DMS153 (cell line): ENCODE data around the gene HOXC13.

Source experiments
- DNase-seq: peaks from one replicate; lab custom pipeline; 2025; lab: John Stamatoyannopoulos, UW

The HOXC13 gene, protein sequence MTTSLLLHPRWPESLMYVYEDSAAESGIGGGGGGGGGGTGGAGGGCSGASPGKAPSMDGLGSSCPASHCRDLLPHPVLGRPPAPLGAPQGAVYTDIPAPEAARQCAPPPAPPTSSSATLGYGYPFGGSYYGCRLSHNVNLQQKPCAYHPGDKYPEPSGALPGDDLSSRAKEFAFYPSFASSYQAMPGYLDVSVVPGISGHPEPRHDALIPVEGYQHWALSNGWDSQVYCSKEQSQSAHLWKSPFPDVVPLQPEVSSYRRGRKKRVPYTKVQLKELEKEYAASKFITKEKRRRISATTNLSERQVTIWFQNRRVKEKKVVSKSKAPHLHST

DNA sequence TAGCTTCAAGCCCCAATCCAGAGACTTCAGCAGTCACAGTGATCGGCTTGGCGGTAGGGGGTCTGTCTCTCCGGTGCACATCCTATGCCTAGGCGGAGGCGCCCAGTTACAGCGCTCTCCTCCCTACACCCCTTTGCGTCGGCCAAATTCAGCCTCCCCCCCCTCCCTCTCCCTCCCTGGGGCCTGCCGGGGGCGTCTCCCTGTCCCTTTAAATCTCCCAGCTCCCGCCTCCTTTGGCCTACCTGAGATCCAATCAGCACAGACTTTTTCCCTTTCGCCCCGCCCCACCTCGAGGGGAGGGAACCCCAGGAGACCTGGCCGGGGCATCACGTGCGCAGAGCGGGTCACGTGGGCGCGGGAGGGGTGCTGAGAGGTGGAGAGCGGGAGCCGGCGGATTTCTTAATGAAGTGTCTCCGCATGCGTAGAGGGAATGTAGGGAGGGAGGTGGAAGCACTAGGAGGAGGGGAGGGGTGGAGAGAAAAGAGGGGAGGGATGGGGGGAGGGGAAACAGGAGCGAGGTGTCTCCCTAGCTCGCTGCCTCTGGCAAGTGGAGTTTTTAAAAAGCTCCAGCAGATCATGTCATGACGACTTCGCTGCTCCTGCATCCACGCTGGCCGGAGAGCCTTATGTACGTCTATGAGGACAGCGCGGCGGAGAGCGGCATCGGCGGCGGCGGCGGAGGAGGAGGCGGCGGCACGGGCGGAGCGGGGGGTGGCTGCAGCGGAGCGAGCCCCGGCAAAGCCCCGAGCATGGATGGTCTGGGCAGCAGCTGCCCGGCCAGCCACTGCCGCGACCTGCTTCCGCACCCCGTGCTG lies at the start of gene HOXC13:
Gene HOXC13, plus strand, starts transcription at position 506 of the 815 bp plus-strand sequence. Its CDS starts 76 bp downstream, at position 582.
- no peak for DNase-seq

DNA sequence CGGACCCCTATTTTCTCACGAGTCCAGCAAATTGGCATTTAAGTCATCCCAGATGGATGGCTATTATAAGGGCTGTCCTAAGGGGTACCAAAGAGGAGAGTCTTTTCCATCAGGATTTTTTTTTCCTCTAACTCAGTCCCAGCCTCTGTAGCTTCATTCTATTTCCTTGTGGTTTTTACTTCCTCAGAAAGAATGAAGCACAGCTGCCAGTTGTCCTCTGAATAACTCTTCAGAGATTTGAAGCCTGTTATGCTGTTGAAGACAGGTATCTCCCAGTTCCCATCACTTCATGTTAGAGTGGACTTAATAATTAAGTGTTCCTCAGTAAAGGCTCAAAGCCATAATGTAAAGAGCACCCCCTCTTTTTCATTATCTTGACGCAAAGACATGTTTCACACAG lies 48.5 kb upstream of the HOXC13 start:
- DNase-seq, result no peak

DNA sequence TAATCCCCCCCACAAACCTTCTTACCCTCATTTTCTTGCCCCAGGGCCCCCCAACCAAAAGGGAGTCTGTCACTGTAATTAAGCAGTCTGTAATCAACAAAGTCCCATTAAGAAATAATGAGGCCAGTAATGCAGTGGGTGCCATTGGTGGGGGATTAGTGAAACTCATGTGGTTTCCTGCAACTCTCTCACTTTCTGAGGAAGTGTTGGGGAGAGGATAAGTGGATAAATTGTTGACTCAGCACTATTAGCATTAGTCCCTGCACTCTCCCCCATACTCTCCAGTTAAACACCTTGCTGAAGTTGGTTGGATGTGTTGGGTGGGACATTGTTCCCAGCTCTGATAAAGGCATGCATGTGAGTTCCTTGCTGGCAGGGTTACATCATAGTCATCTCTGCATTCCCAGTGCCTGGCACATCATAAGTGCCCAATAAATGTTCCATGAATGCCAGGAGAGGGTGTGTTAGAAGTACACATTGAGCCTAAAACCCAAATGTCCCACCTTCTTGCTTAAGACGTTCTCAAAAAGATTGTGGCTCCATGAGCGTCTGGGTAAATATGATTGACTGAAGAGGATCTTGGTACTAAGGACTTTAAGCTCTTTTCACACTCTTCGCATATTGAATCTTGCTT lies 45.8 kb upstream of the HOXC13 start:
- no peak for DNase-seq

GRCh38 chr12:53899230-53899629 lies 39.4 kb upstream of the HOXC13 start:
- no peak for DNase-seq

DNA sequence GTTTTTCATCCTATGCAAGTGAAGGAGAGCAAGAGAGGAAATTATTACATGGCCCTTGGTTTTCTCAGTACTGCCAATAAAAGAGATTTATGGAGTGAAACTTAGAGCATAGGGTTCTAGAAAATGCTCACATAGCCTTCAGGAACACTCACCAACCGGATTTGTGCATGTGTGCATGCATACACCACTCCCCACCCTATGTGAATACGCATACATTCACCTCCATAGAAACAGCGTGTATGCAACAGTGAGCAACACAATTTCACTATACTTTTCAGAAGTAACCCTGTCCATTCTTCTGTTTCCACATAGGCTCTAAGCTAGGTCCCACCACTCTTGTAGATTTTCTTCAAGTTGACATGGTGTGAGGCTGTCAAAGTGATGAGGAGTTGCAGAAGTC lies 31.5 kb upstream of the HOXC13 start:
- no peak for DNase-seq

DNA sequence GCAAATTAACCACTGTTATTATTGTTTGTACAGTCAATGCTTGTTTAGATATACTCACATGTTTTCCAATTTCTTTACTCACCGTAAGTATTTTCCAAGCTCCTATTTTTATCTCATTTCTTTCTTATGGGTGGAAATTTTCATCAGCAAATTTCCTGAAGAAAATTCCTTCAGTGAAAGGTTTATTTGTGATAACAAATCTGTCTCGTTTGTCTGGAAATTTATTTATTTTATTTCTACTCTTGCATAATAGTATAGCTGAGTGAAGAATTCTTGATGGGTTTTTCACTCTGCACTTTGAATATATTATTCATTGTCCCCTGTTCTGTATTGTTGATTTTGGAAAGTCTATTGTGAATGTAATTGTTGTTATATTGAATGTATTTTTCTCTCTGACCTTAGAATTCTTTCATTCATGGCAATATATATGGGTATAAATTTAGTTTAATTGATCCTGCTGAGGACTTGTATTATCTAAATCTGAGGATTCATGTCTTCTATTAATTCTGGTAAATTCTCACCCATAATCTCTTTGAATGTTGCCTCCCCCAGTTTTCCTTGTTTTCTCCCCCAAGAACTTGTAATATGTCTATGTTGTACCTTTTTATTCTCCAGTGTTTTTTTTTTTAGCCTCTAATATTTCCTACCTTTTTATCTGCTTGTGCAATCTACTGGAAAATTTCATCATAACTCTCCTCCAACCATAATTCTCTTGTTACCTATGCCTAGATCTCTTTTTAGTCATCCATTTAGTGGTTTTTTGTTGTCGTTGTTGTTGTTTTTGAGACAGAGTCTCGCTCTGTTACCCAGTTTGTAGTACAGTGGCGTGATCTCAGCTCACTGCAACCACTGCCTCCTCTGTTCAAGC lies 21.6 kb upstream of the HOXC13 start:
- DNase-seq, result no peak

DNA sequence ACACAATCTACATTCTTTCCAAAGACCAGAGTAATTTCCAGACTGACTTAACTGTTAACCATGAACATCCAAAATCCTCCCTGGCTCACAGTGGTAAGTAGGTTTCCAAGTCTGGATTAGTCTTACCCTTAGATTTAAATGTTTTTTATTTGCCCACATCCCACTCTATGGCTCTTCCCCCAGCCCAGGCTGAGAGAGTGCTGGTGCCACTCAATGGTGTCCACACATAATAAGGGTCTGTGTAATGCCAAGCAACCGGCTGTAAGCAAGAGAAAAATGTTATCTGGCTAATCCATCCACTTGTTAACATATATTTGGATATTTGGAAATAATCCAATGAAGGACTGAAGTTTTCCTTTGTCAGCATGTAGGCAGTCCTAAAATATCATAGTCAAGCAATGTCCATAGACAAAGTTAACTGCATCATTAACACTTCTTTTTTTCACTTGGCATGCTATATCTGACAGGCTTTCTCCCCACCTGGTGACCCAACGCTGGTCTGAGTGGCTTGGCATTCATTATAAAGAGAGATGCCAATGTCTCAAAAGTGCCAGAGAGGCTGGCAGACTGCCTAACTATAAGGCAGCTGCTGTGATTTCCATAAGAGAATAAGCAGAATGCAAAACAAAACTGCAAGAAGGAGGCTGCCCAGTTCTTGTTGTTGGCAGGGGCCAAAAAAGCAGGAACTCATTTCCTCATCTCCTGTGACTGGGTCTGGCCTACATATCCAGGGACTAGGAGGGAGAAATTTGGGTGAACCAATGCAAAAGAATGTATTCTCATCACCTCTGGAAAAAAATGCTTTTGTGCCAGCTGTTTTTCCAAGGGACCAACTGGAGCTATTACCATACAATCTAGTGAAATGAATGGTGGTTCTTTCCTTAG lies 13.9 kb upstream of the HOXC13 start:
- DNase-seq, result no peak

- DNase-seq, result no peak
These were observed 11.2 kb upstream of the HOXC13 start for GRCh38 chr12:53927220-53928029.

DNA sequence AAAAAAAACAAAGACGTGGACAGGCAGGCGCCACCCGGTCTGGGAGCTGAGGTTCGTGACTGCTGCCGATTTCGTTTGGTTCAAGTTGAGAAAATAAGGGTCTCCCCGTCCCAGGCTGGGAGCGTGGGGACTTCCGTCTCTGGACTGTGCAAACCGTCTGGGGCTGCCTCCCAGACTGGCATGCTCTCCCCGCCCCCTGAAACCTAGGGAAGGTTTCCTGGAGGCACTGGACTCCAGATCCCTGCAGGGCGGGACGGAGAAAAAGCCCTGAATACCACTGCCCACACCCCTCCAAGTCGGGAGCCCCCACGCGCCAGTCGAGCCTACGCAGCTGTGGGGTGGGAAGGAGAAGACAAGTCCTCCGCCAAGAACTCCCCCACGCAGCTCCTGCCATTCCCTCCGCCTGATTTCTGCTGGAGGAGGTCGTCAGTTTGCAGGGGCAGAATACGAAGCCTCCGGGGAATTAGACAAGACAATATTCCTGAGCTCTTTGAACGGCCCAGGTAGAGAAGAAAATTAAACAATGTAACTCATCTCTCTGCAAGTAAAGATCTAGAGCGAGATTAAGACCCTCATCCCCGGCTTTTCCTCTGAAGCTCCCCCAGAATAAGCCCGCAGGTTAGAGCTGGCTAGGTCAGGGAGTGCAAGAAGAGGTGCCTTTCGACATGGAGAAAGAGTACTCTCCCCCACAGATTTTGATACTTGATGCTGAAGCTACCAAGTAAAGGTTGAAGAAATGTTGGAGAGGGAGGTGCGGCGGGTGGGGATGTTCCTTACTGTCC lies 10.4 kb upstream of the HOXC13 start:
- no peak for DNase-seq

GRCh38 chr12:53929527-53929926 lies 9.1 kb upstream of the HOXC13 start:
- no peak for DNase-seq

DNA sequence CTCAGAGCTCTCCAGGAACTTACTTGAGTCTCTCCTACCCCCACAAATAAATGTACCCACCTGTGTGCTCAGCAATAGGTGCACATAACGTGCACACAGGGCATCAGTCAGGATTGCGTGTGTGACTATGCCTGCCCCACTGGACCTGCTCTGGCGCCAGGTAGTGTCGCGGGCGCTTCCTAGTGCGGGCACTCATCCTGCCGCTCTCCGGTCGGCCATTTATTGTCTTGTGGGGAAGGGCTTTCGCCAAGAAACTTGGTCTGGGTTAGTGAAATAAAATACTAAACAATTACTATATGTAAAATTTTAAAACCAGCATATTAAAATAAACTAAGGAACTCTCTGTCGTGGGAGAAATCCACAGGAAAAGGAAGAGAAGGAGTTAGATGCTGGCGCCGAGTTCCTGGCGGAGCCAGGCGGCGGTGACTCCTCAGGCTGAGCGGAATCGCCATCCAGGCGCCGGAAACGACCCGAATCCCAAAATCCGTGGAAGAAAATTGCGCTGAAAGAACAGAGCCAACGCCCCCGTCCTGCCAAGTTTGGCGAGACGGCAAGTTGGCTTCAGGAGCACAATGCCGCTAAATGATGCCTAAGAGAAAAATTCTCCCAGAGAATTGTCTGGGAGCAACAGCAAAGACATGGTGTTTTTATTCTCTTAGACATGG lies 7.9 kb upstream of the HOXC13 start:
- no peak for DNase-seq

- DNase-seq, result no peak
These were observed 6.6 kb upstream of the HOXC13 start for GRCh38 chr12:53931844-53932581.

DNA sequence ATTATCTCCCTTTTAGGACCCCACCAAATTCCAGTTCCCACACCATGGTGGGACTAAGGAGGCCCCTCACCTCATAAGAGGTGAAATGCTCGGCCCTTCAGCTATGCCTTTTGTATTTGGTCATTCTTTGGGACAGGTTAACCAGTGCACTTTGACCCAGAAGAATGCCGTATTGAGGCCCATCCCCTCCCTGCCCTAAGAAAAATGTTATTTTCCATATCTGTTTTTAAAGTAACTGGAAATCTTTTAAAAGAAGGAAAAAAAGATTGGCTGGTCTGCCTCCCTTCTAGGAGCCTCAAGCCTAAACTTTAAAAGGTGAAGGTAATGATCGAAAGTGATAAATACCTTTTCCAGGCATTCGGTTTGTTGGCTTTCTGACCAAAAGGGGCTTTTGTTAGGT lies 5.7 kb upstream of the HOXC13 start:
- no peak for DNase-seq

DNA sequence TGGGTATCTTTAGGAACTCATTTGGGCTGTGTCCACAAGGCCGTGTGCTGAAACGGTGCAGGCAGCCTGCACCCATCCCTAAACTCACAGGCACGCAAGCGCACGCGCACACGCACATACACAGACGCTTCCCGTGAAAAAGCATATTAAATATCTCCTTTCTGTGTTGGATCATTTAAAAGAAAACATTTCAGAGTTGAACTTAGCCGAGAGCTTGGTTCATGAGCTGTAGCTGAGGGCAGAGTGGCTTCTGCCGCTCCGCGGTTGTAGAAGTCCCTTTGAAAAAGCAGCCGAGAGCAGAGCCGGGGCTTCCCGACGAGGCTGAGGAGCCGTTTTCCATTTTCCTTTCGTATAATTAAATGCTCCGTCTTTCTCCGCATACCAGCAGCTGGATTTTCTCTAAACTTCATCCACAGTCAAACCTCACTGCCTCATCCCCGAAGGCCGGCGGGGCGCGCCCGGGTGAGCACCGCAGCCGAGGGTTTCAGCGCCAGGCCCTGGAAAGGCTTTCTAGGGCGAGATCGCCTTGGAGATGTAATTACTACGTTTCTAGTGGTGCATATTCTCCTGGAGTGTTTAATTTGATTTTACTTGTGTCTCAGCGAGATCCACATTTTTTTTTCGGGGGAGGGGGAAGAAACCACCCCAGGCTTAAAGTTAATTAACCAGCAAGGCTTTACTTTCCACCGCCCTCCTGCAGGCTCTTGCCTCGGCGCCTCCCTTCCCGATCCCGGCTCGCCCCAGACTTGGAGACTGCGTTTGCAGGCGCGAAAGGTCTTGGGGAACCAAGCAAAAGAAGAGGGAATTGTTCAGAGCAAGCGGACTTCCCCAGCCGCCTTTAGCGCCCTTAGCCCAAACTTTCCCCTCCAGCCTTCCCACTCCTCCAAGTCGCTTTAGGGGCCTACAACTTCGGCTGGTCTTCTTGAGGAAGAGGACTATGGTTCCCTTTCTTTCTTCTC lies 3.0 kb upstream of the HOXC13 start:
- no peak for DNase-seq

DNA sequence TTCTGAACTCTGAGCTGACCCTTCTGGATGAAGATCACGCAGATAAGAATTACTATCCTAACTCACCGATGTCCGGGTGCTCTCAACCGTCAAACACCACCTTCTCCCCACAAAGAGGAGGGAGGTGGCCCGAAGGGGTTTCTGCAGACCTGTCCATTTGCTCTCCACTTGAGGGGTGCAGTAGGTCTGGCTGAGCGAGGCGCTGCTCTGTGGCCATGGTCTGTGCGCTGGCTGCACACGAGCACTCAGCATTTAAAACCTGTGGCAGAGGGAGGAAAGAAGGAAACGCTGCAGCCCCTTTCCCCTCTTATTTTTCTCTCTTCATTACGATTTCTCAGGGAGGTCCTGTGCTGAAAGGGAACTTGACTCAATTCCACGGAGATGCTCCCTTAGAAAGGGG lies 1.5 kb upstream of the HOXC13 start:
- no peak for DNase-seq

GRCh38 chr12:53937596-53938325 lies 870 bp upstream of the HOXC13 start:
- DNase-seq, result no peak
